ENCODE results near the gene KRTAP10-1. TPM values are rescaled to one million over a fixed set of nuclear protein-coding genes. Genes with fewer than 3 reads are reported as not detected.

KRTAP10-1 gene
- total and polyA plus RNA-seq, 9 of the 15 experiments (the other 6 are each of a cell fraction or from before 2014, with no cell fraction given): not detected

GRCh38 chr21:44517175-44517899 lies 22.7 kb downstream of the KRTAP10-1 start (continued):
- peak; percentile 82; the same call in 1 of the 2 replicates for TF ChIP-seq TFAP4 (CRISPR knock-in tag; IDR thresholded peaks at IDR 0.05; ENCODE audit: borderline replicate concordance)
- no peak for TF ChIP-seq NR0B1 (IDR thresholded peaks at IDR 0.05; ENCODE audit: partially characterized antibody)
- no peak for TF ChIP-seq ZNF146 (CRISPR knock-in tag; IDR thresholded peaks at IDR 0.05; ENCODE audit: unreplicated experiment)
- peak; percentile 68 for TF ChIP-seq ZNF766 (CRISPR knock-in tag; conservative IDR thresholded peaks at IDR 0.05)
- no peak for TF ChIP-seq XRCC4 (IDR thresholded peaks at IDR 0.05; ENCODE audit: extremely low read depth, insufficient read depth, insufficient read length)
- TF ChIP-seq PHTF2 (CRISPR knock-in tag; IDR thresholded peaks at IDR 0.05): no peak
- TF ChIP-seq HNRNPUL1 (IDR thresholded peaks at IDR 0.05; ENCODE audit: low read length): no peak
- 0 out of 2 replicates have a peak, but pooled peaks have one; percentile 38 for TF ChIP-seq NR4A1 (CRISPR knock-in tag; IDR thresholded peaks at IDR 0.05)
- TF ChIP-seq NR4A1 (tag; IDR thresholded peaks at IDR 0.05): 0 out of 2 replicates have a peak, but pooled peaks have one; percentile 40
- TF ChIP-seq ZNF551 (CRISPR knock-in tag; IDR thresholded peaks at IDR 0.05): no peak
- no peak for TF ChIP-seq STAT5B (CRISPR knock-in tag; IDR thresholded peaks at IDR 0.05)
- no peak; a peak in 1 of 4 replicates for TF ChIP-seq KDM4B (IDR thresholded peaks at IDR 0.05; ENCODE audit: borderline replicate concordance in 2 of 2, low read depth in 1 of 2)
- TF ChIP-seq ETV1 (tag; conservative IDR thresholded peaks at IDR 0.05; ENCODE audit: low read depth): no peak
- TF ChIP-seq ZNF431 (CRISPR knock-in tag; IDR thresholded peaks at IDR 0.05): no peak
- no peak for TF ChIP-seq ESRRA (IDR thresholded peaks at IDR 0.05; ENCODE audit: borderline replicate concordance, low read depth)
- no peak for TF ChIP-seq BMI1 (IDR thresholded peaks at IDR 0.05; ENCODE audit: low read length)
- TF ChIP-seq ZNF197 (CRISPR knock-in tag; IDR thresholded peaks at IDR 0.05; ENCODE audit: low read depth): 0 out of 2 replicates have a peak, but pooled peaks have one; percentile 40
- TF ChIP-seq HINFP (tag; conservative IDR thresholded peaks at IDR 0.05; ENCODE audit: low read depth): no peak
- TF ChIP-seq SMARCB1 (IDR thresholded peaks at IDR 0.05; ENCODE audit: insufficient read length, low read depth): no peak
- 0 out of 2 replicates have a peak, but pooled peaks have one; percentile 54 for TF ChIP-seq ZEB2 (IDR thresholded peaks at IDR 0.05)
- no peak for TF ChIP-seq NONO (IDR thresholded peaks at IDR 0.05; ENCODE audit: low read depth in 2 of 2, low read length in 1 of 2)
- peak; percentile 89 to 90 for TF ChIP-seq MNT (conservative IDR thresholded peaks at IDR 0.05)
- no peak for TF ChIP-seq ZNF224 (CRISPR knock-in tag; IDR thresholded peaks at IDR 0.05)

All from K562 (cell line).